DOHH2 (cell line): Measurements from ENCODE around the gene PPP1R14B.
A peak's percentile ranks its signal among the peaks of the same experiment; 100 is the strongest.

Experiments used
- EZH2phosphoT487 ChIP-seq: fragments of 200-600 bp; sonication (generic); IDR thresholded peaks from 2 replicates; pipeline ENCODE4 v1.6.1; 2017; ENCODE audit warnings: borderline replicate concordance, mild to moderate bottlenecking, antibody characterized with exemption, low read length, moderate library complexity, mixed read lengths
- TF ChIP-seq, protein P1 (sequence below): fragments of 200-600 bp; sonication (generic); IDR thresholded peaks from one replicate; pipeline ENCODE4 v1.5.1; 2014; ENCODE audit warnings: antibody characterized with exemption, mild to moderate bottlenecking, low read depth, low read length; ENCODE audit not compliant: poor library complexity, severe bottlenecking

DNA sequence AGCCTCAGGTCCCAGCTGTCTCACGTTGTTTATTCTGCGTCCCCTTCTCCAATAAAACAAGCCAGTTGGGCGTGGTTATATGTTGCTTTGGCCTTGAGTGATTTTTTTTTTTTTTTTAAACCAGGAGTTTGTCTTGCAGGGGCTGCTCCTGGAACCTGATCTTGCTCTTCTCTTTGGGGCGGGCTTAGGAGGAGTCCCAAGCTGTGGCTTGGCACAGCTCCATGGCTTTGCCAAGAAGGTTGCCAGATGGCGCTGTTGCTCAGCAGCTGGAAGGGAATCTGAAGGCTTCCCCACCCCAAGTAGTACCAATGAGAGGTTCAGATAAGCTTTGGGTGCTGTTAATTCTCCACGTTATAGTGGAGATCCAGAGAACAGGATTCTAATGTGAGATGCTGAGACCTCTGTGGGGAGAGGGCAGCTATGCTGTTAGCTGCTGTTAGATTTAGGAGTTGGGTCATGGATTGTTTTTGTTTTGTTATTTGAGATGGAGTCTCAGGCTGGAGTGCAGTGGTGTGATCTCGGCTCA, 42.2 kb downstream of the PPP1R14B start:
- TF ChIP-seq, protein P1, sequence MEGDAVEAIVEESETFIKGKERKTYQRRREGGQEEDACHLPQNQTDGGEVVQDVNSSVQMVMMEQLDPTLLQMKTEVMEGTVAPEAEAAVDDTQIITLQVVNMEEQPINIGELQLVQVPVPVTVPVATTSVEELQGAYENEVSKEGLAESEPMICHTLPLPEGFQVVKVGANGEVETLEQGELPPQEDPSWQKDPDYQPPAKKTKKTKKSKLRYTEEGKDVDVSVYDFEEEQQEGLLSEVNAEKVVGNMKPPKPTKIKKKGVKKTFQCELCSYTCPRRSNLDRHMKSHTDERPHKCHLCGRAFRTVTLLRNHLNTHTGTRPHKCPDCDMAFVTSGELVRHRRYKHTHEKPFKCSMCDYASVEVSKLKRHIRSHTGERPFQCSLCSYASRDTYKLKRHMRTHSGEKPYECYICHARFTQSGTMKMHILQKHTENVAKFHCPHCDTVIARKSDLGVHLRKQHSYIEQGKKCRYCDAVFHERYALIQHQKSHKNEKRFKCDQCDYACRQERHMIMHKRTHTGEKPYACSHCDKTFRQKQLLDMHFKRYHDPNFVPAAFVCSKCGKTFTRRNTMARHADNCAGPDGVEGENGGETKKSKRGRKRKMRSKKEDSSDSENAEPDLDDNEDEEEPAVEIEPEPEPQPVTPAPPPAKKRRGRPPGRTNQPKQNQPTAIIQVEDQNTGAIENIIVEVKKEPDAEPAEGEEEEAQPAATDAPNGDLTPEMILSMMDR: peak; percentile 83
- TF ChIP-seq EZH2phosphoT487: no peak
